ENCODE results near the gene NAA10.

NAA10 gene

GRCh38 chrX:153908219-153908860, 26.5 kb downstream of the NAA10 start:
- no peak for DNase-seq

- no peak for DNase-seq
Observed at GRCh38 chrX:153907456-153907855, 27.4 kb downstream of the NAA10 start.

GRCh38 chrX:153906126-153906917, 28.5 kb downstream of the NAA10 start:
- no peak for DNase-seq

- DNase-seq: no peak
Observed at GRCh38 chrX:153905481-153906095, 29.2 kb downstream of the NAA10 start.

GRCh38 chrX:153903991-153904957, 30.6 kb downstream of the NAA10 start, which contains the start of gene AVPR2:
Gene AVPR2, plus strand, starts transcription at chrX:153904673. Its CDS starts 473 bp downstream, at chrX:153905146.
- no peak for DNase-seq

- no peak for DNase-seq
Observed at GRCh38 chrX:153903238-153903980, 31.4 kb downstream of the NAA10 start.

- no peak for DNase-seq
Observed at GRCh38 chrX:153902385-153902784, 32.5 kb downstream of the NAA10 start.

GRCh38 chrX:153901753-153902140, 33.1 kb downstream of the NAA10 start:
- DNase-seq: no peak

GRCh38 chrX:153900831-153901752, 33.7 kb downstream of the NAA10 start:
- peak; percentile 12 to 83 for DNase-seq

GRCh38 chrX:153897899-153898298, 36.9 kb downstream of the NAA10 start:
- DNase-seq: no peak

GRCh38 chrX:153889123-153889522, 45.7 kb downstream of the NAA10 start:
- DNase-seq: no peak

- no peak for DNase-seq
Observed at GRCh38 chrX:153888344-153888743, 46.5 kb downstream of the NAA10 start.

GRCh38 chrX:153887385-153887784, 47.5 kb downstream of the NAA10 start:
- DNase-seq: no peak

- DNase-seq: no peak
Observed at GRCh38 chrX:153886915-153887314, 47.9 kb downstream of the NAA10 start.

GRCh38 chrX:153885968-153886903, 48.6 kb downstream of the NAA10 start, which contains the start of gene L1CAM:
Gene L1CAM, minus strand, starts transcription at chrX:153886173. Its CDS starts 10,337 bp downstream, at chrX:153875836.
- DNase-seq: no peak

- DNase-seq: no peak
Observed at GRCh38 chrX:153885208-153885787, 49.5 kb downstream of the NAA10 start.

- DNase-seq: no peak
Observed at GRCh38 chrX:153884590-153884989, 50.2 kb downstream of the NAA10 start.

GRCh38 chrX:153884136-153884535, 50.7 kb downstream of the NAA10 start:
- DNase-seq: no peak
